HFFc6 (cell line): ENCODE data around the gene BMP8A. TPM values are rescaled to one million over a fixed set of nuclear protein-coding genes. Genes with fewer than 3 reads are reported as not detected.
A peak's percentile ranks its signal among the peaks of the same experiment; 100 is the strongest.

ENCODE experiments used
- DNase-seq: peaks from one replicate; pipeline ENCODE4 v3.0.0-alpha.2; 2018
- H3K27ac Mint-ChIP-seq: 2 replicates; pipeline ENCODE4 v1.8.0; 2020; ENCODE audit warnings: mild to moderate bottlenecking, mixed read lengths
- H3K27me3 Mint-ChIP-seq: 2 replicates; pipeline ENCODE4 v1.8.0; 2021; ENCODE audit warnings: mild to moderate bottlenecking, moderate library complexity, mixed read lengths; ENCODE audit not compliant: insufficient read depth
- H3K36me3 Mint-ChIP-seq: 2 replicates; pipeline ENCODE4 v1.8.0; 2021; ENCODE audit warnings: low read depth, mixed read lengths
- H3K4me1 Mint-ChIP-seq: 2 replicates; pipeline ENCODE4 v1.8.0; 2020; ENCODE audit warnings: low read depth, mixed read lengths
- H3K4me3 Mint-ChIP-seq: 2 replicates; pipeline ENCODE4 v1.8.0; 2020; ENCODE audit warnings: mild to moderate bottlenecking, moderate library complexity, mixed read lengths
- H3K9me3 Mint-ChIP-seq: 2 replicates; pipeline ENCODE4 v1.8.0; 2020; ENCODE audit warnings: mild to moderate bottlenecking, mixed read lengths
- total RNA-seq, 6 experiments: library from RNA; stranded (reverse); fragmentation: NEBNext Ultra II Directional; extraction: Animal tissue kit (Norgen Biotek cat#: 25700); gene quantifications; 2 replicates in 1 of 6; 3 replicates in 5 of 6; pipeline ENCODE4 v1.2.3, GENCODE V29; 2021
- TF ChIP-seq, protein P1 (sequence below): fragments of 200-600 bp; sonication (generic); IDR thresholded peaks from 2 replicates; pipeline ENCODE4 v1.5.0; 2021; ENCODE audit warnings: antibody characterized with exemption, mild to moderate bottlenecking

BMP8A gene
- total RNA-seq, 6 experiments from 2014 or later = not detected

DNA sequence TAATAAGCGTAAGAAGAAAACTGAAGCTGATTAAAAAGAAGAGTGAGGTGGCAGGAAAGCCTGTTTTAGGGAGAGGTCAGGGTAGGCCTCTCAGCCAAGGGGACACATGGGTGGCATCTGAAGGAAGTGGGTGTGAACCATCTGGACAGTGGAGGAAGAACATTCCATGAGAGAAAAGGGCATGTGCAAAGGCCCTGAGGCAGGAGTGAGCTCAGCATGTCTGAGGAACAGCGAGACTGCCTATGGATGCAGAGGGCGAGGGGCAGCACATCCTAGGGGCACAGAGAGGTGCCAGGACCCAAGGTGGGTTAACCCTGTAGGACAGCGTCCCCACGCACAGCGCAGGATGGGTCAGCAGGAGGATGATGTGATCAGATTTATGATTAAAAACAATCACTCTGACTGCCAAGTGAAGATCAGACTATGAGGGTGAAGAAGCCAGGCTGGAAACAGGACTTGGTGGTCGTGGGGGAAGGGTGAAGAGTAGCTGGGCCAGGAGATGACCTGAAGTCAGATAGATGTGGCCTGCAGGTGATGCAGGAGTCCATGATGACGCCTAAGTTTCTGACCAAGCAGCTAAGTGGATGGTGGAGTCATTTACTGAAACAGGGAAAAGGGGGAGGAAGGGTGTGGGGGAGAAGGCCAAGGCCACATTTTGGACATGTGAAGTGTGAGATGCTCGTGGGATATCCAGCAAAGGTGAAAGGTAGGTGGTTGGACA is 47.3 kb downstream of the BMP8A start:
- TF ChIP-seq, protein P1, sequence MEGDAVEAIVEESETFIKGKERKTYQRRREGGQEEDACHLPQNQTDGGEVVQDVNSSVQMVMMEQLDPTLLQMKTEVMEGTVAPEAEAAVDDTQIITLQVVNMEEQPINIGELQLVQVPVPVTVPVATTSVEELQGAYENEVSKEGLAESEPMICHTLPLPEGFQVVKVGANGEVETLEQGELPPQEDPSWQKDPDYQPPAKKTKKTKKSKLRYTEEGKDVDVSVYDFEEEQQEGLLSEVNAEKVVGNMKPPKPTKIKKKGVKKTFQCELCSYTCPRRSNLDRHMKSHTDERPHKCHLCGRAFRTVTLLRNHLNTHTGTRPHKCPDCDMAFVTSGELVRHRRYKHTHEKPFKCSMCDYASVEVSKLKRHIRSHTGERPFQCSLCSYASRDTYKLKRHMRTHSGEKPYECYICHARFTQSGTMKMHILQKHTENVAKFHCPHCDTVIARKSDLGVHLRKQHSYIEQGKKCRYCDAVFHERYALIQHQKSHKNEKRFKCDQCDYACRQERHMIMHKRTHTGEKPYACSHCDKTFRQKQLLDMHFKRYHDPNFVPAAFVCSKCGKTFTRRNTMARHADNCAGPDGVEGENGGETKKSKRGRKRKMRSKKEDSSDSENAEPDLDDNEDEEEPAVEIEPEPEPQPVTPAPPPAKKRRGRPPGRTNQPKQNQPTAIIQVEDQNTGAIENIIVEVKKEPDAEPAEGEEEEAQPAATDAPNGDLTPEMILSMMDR = no peak
- Mint-ChIP-seq H3K27ac (peak overlapping the region; percentile 70), H3K4me3 (no peak overlapping the region)

DNA sequence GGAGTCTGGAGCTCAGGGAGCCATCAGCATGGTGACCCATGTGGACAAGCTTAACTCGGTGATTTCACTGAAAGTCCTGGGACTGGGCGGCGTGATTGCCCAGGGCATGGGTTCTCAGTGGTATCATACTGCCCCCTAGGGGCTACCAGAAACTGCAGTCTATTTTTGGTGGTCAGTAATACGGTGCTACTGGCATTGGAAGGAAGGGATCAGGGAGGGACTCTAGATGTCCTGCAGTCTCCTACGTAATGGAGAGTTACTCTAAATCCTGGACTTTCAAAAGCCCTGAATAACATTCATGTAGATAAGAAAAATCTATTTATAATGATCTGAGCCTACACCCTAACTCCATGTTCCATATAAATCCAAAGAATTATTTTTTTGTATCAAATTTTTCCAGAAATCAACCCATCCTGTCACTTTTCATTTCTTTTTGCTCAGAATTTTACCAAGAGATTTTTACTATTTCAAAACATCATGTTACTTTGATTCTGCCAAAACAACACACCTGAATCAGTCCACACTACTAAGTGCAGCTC is 47.9 kb downstream of the BMP8A start:
- Mint-ChIP-seq H3K27ac (peak overlapping the region; percentile 70), H3K9me3 (no peaks in the 10 kb centered on the region), H3K4me3 (no peak overlapping the region), H3K36me3 (peaks cover 9% of the 10 kb centered on the region; the same call in 1 of the 2 replicates), H3K27me3 (no peaks in the 10 kb centered on the region), H3K4me1 (peaks cover 19% of the 10 kb centered on the region)
- DNase-seq = peak; percentile 62
- TF ChIP-seq, protein P1 = peak; percentile 96

More for the DNA sequence above, 47.3 kb downstream of the BMP8A start:
- DNase-seq = no peak
- H3K27me3 Mint-ChIP-seq = no peaks in the 10 kb centered on the region
- peaks cover 9% of the 10 kb centered on the region; the same call in 1 of the 2 replicates for H3K36me3 Mint-ChIP-seq
- peaks cover 19% of the 10 kb centered on the region for H3K4me1 Mint-ChIP-seq
- H3K9me3 Mint-ChIP-seq = no peaks in the 10 kb centered on the region

DNA sequence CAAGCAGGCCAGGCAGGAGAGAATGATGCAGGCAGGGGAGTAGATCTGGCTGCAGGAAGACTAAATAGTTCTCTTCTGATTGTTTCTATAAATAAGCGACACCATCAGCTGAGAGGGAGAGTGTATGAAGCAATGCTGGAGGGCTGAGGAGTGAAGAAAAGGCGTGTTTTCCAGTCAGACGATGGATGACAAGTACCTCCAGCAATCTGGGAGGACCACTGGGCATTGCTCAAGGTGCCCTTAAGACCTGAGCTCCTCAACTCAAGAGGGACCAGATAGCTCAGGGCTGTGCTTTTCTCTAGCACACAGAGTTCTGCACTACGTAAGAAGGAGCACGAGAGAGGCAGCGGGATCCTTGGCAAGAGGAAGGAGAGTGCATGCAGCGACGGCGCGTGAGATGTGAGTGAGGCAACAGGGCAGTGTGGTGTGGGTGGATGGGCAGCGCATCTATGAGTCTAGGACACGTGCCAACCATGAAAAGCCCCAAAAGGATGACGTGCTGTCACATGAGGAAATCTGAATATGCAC is 49.1 kb downstream of the BMP8A start:
- Mint-ChIP-seq H3K9me3 (no peaks in the 10 kb centered on the region), H3K27ac (no peak overlapping the region), H3K27me3 (no peaks in the 10 kb centered on the region), H3K4me3 (no peak overlapping the region), H3K4me1 (peaks cover 19% of the 10 kb centered on the region), H3K36me3 (peaks cover 9% of the 10 kb centered on the region; the same call in 1 of the 2 replicates)
- DNase-seq = peak; percentile 23
- TF ChIP-seq, protein P1 = no peak

DNA sequence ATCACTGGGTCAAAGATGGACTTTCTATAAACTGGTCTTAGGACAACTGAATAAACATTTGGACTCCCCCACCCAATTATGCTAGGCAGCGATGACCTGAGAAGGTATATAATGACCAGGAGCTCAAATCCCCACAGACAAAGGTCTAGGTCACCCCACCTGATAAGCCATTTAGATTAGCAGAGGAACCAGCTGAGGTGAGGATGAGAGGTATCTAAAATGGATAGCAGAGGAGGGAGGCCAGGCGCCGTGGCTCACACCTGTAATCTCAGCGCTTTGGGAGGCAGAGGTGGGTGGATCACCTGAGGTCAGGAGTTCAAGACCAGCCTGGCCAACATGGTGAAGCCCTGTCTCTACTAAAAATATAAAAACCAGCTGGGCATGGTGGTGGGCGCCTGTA is 51.5 kb downstream of the BMP8A start:
- H3K27me3 Mint-ChIP-seq = no peaks in the 10 kb centered on the region

DNA sequence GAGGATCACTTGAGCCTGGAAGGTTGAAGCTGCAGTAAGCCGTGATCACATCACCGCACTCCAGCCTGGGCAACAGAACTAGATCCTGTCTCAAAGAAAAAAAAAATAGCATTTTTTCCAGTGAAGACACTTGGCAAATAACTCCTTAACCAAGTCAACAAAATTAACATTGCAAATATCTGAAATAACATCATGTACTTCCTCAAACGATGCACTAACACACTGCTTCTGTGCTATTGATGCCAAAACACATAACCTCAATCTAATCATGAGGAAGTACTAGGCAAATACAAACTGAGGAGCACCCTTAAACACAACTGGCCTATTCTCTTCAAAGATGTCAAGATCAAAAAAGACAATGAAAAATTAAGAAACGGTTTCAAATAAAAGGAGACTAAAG is 52.9 kb downstream of the BMP8A start:
- Mint-ChIP-seq H3K4me1 (peaks cover 9% of the 10 kb centered on the region; the same call in 1 of the 2 replicates), H3K9me3 (no peaks in the 10 kb centered on the region), H3K4me3 (no peak overlapping the region), H3K27me3 (no peaks in the 10 kb centered on the region), H3K27ac (no peak overlapping the region), H3K36me3 (0 out of 2 replicates have a peak, but pooled peaks cover 8% of the 10 kb centered on the region)
- TF ChIP-seq, protein P1 = no peak
- no peak for DNase-seq

More for the DNA sequence above, 51.5 kb downstream of the BMP8A start:
- Mint-ChIP-seq H3K4me1 (peaks cover 19% of the 10 kb centered on the region), H3K27ac (no peak overlapping the region), H3K36me3 (peaks cover 14% of the 10 kb centered on the region; the same call in 1 of the 2 replicates), H3K9me3 (no peaks in the 10 kb centered on the region), H3K4me3 (no peak overlapping the region)
- TF ChIP-seq, protein P1 = no peak
- no peak for DNase-seq
